HFFc6 (cell line): ENCODE measurements around the gene MYOM1. TPM values are rescaled to one million over a fixed set of nuclear protein-coding genes. Genes with fewer than 3 reads are reported as not detected.

Experiments used
- DNase-seq: peaks from one replicate; pipeline ENCODE4 v3.0.0-alpha.2; 2018
- H3K27ac Mint-ChIP-seq: 2 replicates; pipeline ENCODE4 v1.8.0; 2020; ENCODE audit warnings: mild to moderate bottlenecking, mixed read lengths
- H3K27me3 Mint-ChIP-seq: 2 replicates; pipeline ENCODE4 v1.8.0; 2021; ENCODE audit warnings: mild to moderate bottlenecking, moderate library complexity, mixed read lengths; ENCODE audit not compliant: insufficient read depth
- H3K36me3 Mint-ChIP-seq: 2 replicates; pipeline ENCODE4 v1.8.0; 2021; ENCODE audit warnings: low read depth, mixed read lengths
- H3K4me1 Mint-ChIP-seq: 2 replicates; pipeline ENCODE4 v1.8.0; 2020; ENCODE audit warnings: low read depth, mixed read lengths
- H3K4me3 Mint-ChIP-seq: 2 replicates; pipeline ENCODE4 v1.8.0; 2020; ENCODE audit warnings: mild to moderate bottlenecking, moderate library complexity, mixed read lengths
- H3K9me3 Mint-ChIP-seq: 2 replicates; pipeline ENCODE4 v1.8.0; 2020; ENCODE audit warnings: mild to moderate bottlenecking, mixed read lengths
- total RNA-seq, 6 experiments: library from RNA; stranded (reverse); fragmentation: NEBNext Ultra II Directional; extraction: Animal tissue kit (Norgen Biotek cat#: 25700); gene quantifications; 2 replicates in 1 of 6; 3 replicates in 5 of 6; pipeline ENCODE4 v1.2.3, GENCODE V29; 2021
- TF ChIP-seq, protein P1 (sequence below): fragments of 200-600 bp; sonication (generic); IDR thresholded peaks from 2 replicates; pipeline ENCODE4 v1.5.0; 2021; ENCODE audit warnings: antibody characterized with exemption, mild to moderate bottlenecking

MYOM1 gene
- total RNA-seq, 6 experiments from 2014 or later = 0.03 to 0.14 (median 0.06) TPM; not detected in 2

DNA sequence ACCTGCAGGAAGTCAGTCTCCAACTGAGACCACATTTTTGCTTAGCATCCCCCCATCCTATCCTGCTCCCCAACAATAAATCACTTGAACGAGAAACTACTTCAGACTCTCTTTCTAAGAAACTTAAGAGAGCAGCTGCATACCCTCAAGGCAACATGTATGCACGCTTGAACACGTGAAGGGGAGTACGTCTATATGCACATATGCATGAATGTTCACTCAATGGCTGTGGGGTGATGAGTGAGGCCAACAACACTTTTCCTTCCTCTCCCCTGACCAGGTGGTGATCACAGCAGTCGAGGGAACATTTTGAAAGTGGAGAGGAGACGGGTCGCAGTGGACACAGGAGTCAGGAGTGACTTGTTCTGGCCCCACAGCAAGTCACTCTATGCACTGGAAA is 127.0 kb downstream of the MYOM1 start:
- no peak for DNase-seq
- H3K27me3 Mint-ChIP-seq = peaks cover 19% of the 10 kb centered on the region
- no peak overlapping the region for H3K27ac Mint-ChIP-seq
- no peaks in the 10 kb centered on the region for H3K36me3 Mint-ChIP-seq
- TF ChIP-seq, protein P1, sequence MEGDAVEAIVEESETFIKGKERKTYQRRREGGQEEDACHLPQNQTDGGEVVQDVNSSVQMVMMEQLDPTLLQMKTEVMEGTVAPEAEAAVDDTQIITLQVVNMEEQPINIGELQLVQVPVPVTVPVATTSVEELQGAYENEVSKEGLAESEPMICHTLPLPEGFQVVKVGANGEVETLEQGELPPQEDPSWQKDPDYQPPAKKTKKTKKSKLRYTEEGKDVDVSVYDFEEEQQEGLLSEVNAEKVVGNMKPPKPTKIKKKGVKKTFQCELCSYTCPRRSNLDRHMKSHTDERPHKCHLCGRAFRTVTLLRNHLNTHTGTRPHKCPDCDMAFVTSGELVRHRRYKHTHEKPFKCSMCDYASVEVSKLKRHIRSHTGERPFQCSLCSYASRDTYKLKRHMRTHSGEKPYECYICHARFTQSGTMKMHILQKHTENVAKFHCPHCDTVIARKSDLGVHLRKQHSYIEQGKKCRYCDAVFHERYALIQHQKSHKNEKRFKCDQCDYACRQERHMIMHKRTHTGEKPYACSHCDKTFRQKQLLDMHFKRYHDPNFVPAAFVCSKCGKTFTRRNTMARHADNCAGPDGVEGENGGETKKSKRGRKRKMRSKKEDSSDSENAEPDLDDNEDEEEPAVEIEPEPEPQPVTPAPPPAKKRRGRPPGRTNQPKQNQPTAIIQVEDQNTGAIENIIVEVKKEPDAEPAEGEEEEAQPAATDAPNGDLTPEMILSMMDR = no peak
- no peak overlapping the region for H3K4me3 Mint-ChIP-seq
- 0 out of 2 replicates have a peak, but pooled peaks cover 7% of the 10 kb centered on the region for H3K4me1 Mint-ChIP-seq
- H3K9me3 Mint-ChIP-seq = no peaks in the 10 kb centered on the region

DNA sequence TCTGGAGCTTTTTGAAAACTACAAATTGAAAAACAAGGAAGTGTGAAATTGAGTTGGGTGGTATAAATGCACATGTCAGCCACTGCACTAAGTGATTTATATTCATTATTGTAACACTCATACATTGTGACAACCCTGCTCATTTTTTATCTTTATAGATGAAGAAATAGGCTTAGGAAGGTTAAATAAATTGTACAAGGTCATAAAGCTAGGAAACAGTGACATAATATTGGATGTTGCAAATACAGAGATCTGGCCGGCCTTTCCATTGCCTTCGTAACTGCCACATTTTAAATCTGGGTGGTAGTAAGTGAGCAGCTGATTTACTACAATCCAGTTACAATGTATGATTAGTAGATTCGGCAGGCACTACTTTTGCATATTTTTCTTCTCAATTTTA is 130.2 kb downstream of the MYOM1 start:
- Mint-ChIP-seq H3K27ac (no peak overlapping the region), H3K9me3 (no peaks in the 10 kb centered on the region), H3K27me3 (peaks cover 18% of the 10 kb centered on the region), H3K4me3 (no peak overlapping the region), H3K36me3 (no peaks in the 10 kb centered on the region), H3K4me1 (0 out of 2 replicates have a peak, but pooled peaks cover 7% of the 10 kb centered on the region)
- no peak for DNase-seq
- TF ChIP-seq, protein P1 = no peak

- Mint-ChIP-seq H3K36me3 (no peaks in the 10 kb centered on the region), H3K27me3 (peaks cover 18% of the 10 kb centered on the region), H3K4me3 (no peak overlapping the region), H3K9me3 (no peaks in the 10 kb centered on the region), H3K27ac (no peak overlapping the region), H3K4me1 (no peaks in the 10 kb centered on the region)
- no peak for DNase-seq
- TF ChIP-seq, protein P1 = no peak
Observed at GRCh38 chr18:3088449-3088848, 131.3 kb downstream of the MYOM1 start.

- H3K4me3 Mint-ChIP-seq = no peak overlapping the region
- TF ChIP-seq, protein P1 = no peak
- no peak for DNase-seq
- peaks cover 14% of the 10 kb centered on the region for H3K27me3 Mint-ChIP-seq
- no peaks in the 10 kb centered on the region for H3K9me3 Mint-ChIP-seq
- no peaks in the 10 kb centered on the region for H3K36me3 Mint-ChIP-seq
- no peak overlapping the region for H3K27ac Mint-ChIP-seq
- no peaks in the 10 kb centered on the region for H3K4me1 Mint-ChIP-seq
Observed at GRCh38 chr18:3086871-3087270, 132.9 kb downstream of the MYOM1 start.

DNA sequence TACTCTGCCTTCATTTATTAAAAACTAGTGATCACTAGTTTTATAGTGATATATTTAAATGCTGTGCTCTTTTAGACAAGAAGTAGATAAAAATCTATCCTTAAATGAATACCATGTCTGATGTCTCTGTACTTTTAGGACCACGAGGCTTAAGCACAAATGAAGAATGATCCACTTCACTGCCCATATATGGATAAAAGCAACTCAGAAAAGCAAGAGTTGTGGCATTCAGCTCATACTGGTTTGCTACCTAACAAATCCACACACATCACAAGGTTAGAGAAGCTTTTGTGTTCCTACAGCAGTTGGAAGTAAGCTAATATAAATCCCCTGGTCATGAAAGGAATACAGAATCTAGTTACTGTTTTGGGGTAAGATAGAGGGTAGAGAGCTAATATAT is 134.2 kb downstream of the MYOM1 start:
- H3K9me3 Mint-ChIP-seq = no peaks in the 10 kb centered on the region
- peaks cover 14% of the 10 kb centered on the region for H3K27me3 Mint-ChIP-seq
- no peaks in the 10 kb centered on the region for H3K4me1 Mint-ChIP-seq
- no peaks in the 10 kb centered on the region for H3K36me3 Mint-ChIP-seq
- no peak for DNase-seq
- no peak overlapping the region for H3K4me3 Mint-ChIP-seq
- TF ChIP-seq, protein P1 = no peak
- H3K27ac Mint-ChIP-seq = no peak overlapping the region

DNA sequence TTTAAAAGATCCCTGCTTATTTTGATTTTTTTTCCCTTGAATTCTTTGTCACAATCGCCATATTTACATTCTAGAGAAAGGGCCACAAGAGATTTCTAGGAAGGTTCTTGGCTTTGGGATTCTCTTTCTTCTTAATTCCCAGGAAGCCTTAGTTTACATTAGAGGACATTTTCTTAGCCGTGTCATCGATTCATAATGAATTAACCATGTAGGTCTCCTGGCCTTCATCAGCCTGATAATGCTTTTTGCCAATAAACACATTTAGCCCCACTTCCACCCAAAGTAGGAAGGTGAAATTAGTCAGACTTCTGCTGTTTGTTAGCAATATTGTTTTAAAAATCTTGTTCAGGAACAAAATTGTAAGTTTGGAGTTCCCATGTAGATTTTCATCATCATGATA is 135.6 kb downstream of the MYOM1 start:
- Mint-ChIP-seq H3K4me3 (no peak overlapping the region), H3K36me3 (no peaks in the 10 kb centered on the region), H3K27me3 (peaks cover 14% of the 10 kb centered on the region), H3K9me3 (no peaks in the 10 kb centered on the region), H3K4me1 (no peaks in the 10 kb centered on the region), H3K27ac (no peak overlapping the region)
- TF ChIP-seq, protein P1 = no peak
- no peak for DNase-seq
